ENCODE data around the gene SWAP70. TPM values are rescaled to one million over a fixed set of nuclear protein-coding genes. Genes with fewer than 3 reads are reported as not detected.

The SWAP70 gene
- total RNA-seq, 1 donor from 2014 or later = 33.7 TPM

- Histone ChIP-seq H3K36me3 (ENCODE audit: insufficient read depth, low read length) (no peaks in the 10 kb centered on the region), H3K79me2 (ENCODE audit: insufficient read depth, low read length) (peaks cover 6% of the 10 kb centered on the region), H3K9me3 (ENCODE audit: insufficient read depth, low read depth, low read length) (no peaks in the 10 kb centered on the region), H3K4me3 (ENCODE audit: insufficient read depth, low read depth, low read length) (no peak overlapping the region), H3K9ac (ENCODE audit: low read length) (no peak overlapping the region), H4K20me1 (ENCODE audit: insufficient read depth, low read length) (no peaks in the 10 kb centered on the region), H3K4me1 (ENCODE audit: insufficient read depth, low read length) (peaks cover 14% of the 10 kb centered on the region), H3K27ac (ENCODE audit: low read depth, low read length) (no peak overlapping the region), H2AFZ (ENCODE audit: low read depth, low read length) (no peak overlapping the region), H3K4me2 (ENCODE audit: low read length) (no peak overlapping the region), H3K27me3 (ENCODE audit: insufficient read depth, low read length) (no peaks in the 10 kb centered on the region)
- DNase-seq (ENCODE audit: low read depth) = no peak
- FAIRE-seq = no peak
- Mint-ChIP-seq H3K9me3 (ENCODE audit: unreplicated experiment) (no peaks in the 10 kb centered on the region), H3K36me3 (ENCODE audit: low read depth, unreplicated experiment) (peaks cover 24% of the 10 kb centered on the region), H3K27ac (ENCODE audit: unreplicated experiment) (no peak overlapping the region), H3K4me1 (ENCODE audit: low read depth, unreplicated experiment) (peaks cover 15% of the 10 kb centered on the region), H3K4me3 (ENCODE audit: unreplicated experiment) (no peak overlapping the region), H3K27me3 (ENCODE audit: low read depth, unreplicated experiment) (no peaks in the 10 kb centered on the region)
- TF ChIP-seq EZH2 (IDR thresholded peaks at IDR 0.05; ENCODE audit: insufficient read depth, low read length) = no peak
- TF ChIP-seq CTCF (IDR thresholded peaks at IDR 0.05; ENCODE audit: insufficient read depth, low read depth, low read length) = no peak
Measured at GRCh38 chr11:9718147-9718546, 54.3 kb downstream of the SWAP70 start.

- no peaks in the 10 kb centered on the region for H3K9me3 Mint-ChIP-seq (ENCODE audit: unreplicated experiment)
Measured at GRCh38 chr11:9719566-9720289, 55.9 kb downstream of the SWAP70 start.

More at GRCh38 chr11:9719566-9720289, 55.9 kb downstream of the SWAP70 start:
- no peaks in the 10 kb centered on the region for H3K9me3 ChIP-seq (ENCODE audit: insufficient read depth, low read depth, low read length)
- Mint-ChIP-seq H3K36me3 (ENCODE audit: low read depth, unreplicated experiment) (peaks cover 18% of the 10 kb centered on the region), H3K4me1 (ENCODE audit: low read depth, unreplicated experiment) (peaks cover 15% of the 10 kb centered on the region), H3K4me3 (ENCODE audit: unreplicated experiment) (no peak overlapping the region), H3K27ac (ENCODE audit: unreplicated experiment) (no peak overlapping the region), H3K27me3 (ENCODE audit: low read depth, unreplicated experiment) (no peaks in the 10 kb centered on the region)
- no peaks in the 10 kb centered on the region for H4K20me1 ChIP-seq (ENCODE audit: insufficient read depth, low read length)
- no peak overlapping the region for H3K4me2 ChIP-seq (ENCODE audit: low read length)
- no peak overlapping the region for H3K4me3 ChIP-seq (ENCODE audit: insufficient read depth, low read depth, low read length)
- H3K79me2 ChIP-seq (ENCODE audit: insufficient read depth, low read length) = peaks cover 5% of the 10 kb centered on the region
- H3K36me3 ChIP-seq (ENCODE audit: insufficient read depth, low read length) = no peaks in the 10 kb centered on the region
- no peak for TF ChIP-seq CTCF (IDR thresholded peaks at IDR 0.05; ENCODE audit: insufficient read depth, low read depth, low read length)
- TF ChIP-seq EZH2 (IDR thresholded peaks at IDR 0.05; ENCODE audit: insufficient read depth, low read length) = no peak
- H3K27ac ChIP-seq (ENCODE audit: low read depth, low read length) = no peak overlapping the region
- no peaks in the 10 kb centered on the region for H3K27me3 ChIP-seq (ENCODE audit: insufficient read depth, low read length)
- peaks cover 14% of the 10 kb centered on the region for H3K4me1 ChIP-seq (ENCODE audit: insufficient read depth, low read length)
- no peak for DNase-seq (ENCODE audit: low read depth)
- no peak overlapping the region for H3K9ac ChIP-seq (ENCODE audit: low read length)
- FAIRE-seq = no peak
- H2AFZ ChIP-seq (ENCODE audit: low read depth, low read length) = no peak overlapping the region

Data from astrocyte (in vitro differentiated cells and primary cell).